Cardiac fibroblast (primary cell): ENCODE measurements around the gene SCAMP3.

Source experiments
- DNase-seq, 2 donors: peaks; one replicate each; pipeline versions ENCODE4 v3.0.0 to v3.0.0-alpha.2; 2010; ENCODE audit warnings: low read depth in 2 of 2
- H3K4me3 ChIP-seq, 2 donors: replicated peaks in 1 of 2; 1 replicate in 1 of 2; 2 replicates in 1 of 2; pipeline ENCODE4 v1.5.1; 2011; ENCODE audit warnings: low read depth in 2 of 2, low read length in 2 of 2, mild to moderate bottlenecking in 2 of 2, moderate library complexity in 1 of 2
- TF ChIP-seq, protein P1 (sequence below): IDR thresholded peaks from one replicate; pipeline ENCODE4 v1.5.1; 2011; ENCODE audit warnings: low read depth, mild to moderate bottlenecking, low read length, inconsistent platforms

The SCAMP3 gene

DNA sequence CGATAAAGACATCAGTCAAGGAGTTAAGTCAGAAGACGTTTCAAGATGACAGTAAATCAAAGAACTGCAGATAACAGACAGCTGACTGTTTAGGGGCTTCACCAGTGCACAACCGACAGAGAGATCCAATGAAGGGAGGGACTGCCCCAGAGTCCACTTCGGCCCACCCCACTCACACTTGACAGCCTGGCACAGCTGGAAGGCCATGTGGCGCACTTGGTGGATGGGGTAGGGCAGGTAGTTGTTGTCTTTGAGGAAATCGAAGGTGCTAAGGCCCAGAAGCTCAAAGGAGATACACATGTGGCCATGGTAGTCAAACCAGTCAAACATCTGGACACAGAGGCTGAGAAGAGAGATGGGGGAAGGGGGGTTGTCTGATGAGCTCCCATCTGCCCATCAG is 4.4 kb upstream of the SCAMP3 start:
- DNase-seq = no peak
- TF ChIP-seq, protein P1, sequence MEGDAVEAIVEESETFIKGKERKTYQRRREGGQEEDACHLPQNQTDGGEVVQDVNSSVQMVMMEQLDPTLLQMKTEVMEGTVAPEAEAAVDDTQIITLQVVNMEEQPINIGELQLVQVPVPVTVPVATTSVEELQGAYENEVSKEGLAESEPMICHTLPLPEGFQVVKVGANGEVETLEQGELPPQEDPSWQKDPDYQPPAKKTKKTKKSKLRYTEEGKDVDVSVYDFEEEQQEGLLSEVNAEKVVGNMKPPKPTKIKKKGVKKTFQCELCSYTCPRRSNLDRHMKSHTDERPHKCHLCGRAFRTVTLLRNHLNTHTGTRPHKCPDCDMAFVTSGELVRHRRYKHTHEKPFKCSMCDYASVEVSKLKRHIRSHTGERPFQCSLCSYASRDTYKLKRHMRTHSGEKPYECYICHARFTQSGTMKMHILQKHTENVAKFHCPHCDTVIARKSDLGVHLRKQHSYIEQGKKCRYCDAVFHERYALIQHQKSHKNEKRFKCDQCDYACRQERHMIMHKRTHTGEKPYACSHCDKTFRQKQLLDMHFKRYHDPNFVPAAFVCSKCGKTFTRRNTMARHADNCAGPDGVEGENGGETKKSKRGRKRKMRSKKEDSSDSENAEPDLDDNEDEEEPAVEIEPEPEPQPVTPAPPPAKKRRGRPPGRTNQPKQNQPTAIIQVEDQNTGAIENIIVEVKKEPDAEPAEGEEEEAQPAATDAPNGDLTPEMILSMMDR = no peak
- no peak overlapping the region for H3K4me3 ChIP-seq

DNA sequence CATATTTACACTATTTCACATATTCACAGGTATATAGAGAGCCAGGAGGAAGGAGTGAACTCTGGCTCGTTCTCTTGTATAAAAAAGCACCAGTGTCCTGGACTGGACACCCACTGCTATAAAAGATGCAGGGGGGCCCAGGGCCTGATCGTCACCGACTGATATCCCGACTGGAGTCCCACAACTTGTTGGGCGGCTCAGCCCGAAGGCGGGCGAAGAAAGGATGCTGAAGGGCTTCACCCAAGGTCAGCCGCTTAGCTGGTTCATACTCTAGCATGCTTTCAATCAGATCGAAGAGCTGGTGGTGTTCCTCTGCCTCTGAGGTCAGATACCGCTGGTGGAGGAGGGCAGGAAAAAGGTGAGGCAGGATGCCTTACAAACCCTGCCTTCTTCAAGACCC is 907 bp upstream of the SCAMP3 start:
- no peak for DNase-seq
- TF ChIP-seq, protein P1 = no peak
- no peak overlapping the region for H3K4me3 ChIP-seq

DNA sequence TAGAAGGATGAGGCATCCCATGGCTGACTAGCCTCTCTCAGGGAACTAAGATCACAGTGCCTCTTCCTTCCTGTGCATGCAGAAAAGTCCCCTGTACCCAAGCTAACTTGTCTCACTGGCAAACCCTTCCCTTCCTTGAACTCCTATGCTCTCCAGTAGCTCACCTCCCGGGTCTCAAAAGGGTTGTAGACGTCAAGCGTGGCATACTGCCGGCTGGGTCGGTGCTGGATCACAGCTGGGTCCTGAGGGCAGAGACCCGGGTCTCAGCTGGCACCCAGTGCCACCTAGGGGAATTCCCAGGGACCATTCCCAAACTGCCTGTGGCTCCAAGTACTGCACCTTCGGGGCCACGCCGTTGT is 688 bp downstream of the SCAMP3 start:
- H3K4me3 ChIP-seq = peak overlapping the region; percentile 71 to 97
- TF ChIP-seq, protein P1 = no peak
- no peak for DNase-seq

DNA sequence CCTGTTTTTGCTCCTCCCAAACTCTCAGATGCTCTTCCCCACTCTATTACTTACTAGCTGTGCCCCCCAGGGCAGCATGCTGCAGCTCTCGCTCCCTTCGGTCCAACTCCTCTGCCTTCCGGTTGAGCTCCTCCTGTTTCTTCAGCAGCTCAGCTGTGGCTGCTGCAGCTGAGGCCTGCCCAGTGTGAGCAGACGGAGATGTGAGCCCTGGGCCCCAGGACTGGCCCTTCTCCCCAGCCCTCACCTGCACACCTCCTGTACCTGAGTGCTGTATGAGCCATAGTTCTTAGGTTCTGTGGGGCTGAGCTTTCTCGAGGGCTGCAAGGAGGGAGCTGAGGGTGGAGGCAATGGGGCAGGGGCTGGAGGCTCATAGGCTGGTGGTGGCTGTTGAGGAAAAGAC is 1.9 kb downstream of the SCAMP3 start:
- H3K4me3 ChIP-seq = no peak overlapping the region

DNA sequence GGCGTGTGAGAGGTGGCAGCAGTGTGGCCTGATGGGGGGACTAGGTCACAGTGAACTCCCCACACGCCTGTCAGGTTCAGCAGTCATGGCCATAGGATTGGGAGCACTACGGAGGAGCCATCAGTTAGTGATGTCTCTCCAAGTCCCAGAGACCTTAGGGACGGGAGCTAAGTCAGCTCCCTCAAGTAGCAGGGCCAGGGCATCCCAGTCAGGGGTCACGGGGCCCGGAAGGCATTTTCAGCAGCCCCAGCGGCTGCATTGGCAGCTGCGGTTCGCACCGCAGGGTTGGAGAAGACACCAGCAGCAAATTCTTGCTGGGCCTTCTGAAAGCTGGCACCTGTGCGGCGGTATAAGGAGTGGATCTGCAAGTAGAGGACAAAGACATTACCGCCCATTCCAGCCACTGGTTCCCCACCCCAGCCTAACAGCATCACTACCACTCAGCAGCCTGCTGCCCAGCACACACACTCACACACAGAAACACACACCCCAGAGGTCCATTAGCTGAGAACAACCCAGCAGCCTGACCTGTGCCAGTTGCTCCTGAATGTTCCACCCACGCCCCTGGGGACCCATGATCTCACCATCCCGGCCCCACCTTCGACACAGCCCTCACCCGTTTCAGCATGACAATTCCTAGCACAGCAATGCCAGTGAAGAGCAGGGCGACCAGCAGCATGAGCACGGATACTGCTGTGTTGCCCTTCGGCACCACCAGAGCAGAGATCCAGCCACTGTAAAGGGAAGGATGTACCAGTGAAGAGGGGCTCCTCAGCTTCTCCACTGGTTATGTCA is 5.9 kb downstream of the SCAMP3 start:
- TF ChIP-seq, protein P1 = no peak
- peak overlapping the region in 1 of 2 donors; percentile 76 for H3K4me3 ChIP-seq
- DNase-seq = no peak

More for the DNA sequence above, 1.9 kb downstream of the SCAMP3 start:
- TF ChIP-seq, protein P1 = no peak
- DNase-seq = no peak

DNA sequence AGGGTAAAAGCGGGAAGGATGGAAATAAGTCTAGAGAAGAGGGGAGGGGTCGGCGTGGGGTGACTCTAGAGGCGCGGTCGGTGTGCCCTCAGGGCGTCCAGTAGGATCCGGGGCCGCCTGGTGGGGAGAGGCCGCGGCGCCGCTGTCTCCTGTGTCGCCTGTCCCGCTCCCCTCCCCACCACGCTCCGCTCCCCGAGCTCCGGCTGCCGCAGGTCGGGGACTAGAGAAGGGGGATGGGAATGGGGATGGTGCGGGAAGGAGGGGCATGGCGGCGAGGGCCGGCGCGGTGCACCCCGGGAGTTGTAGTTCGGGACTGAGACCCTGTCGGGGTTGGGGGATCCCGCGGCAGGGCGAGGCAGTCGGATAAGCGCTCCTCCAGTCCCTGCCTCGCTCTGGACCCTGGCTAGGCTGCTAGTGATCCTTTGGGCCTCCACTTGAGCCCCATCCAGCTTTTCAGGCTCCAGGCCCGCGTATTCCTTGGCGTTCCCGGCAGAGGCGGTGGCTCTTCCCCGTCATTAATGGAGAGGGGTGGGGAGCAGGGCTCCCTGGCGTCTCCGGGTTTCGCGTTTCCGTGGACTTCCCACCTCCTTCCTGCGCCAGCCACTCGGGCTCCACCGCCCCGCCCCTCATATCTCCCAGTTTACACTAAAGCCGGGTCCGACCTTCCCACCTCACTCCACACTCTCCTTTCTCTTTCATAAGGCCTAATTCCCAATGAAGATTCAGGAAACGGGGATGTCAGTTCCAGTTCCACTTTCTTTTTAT is 6.7 kb downstream of the SCAMP3 start, which contains the start of gene ENTREP3:
ENTREP3 (minus strand) TSS at position 241 of the 765 bp plus-strand sequence. CDS start 606 bp downstream, outside the sequence.
- DNase-seq = peak; percentile 77 to 87

More for the DNA sequence above, 6.7 kb downstream of the SCAMP3 start, which contains the start of gene ENTREP3:
- TF ChIP-seq, protein P1 = no peak
- H3K4me3 ChIP-seq = peak within 1 kb of the TSS; percentile 76 to 81
